ENCODE measurements around the gene MRPS10.

The MRPS10 gene

DNA sequence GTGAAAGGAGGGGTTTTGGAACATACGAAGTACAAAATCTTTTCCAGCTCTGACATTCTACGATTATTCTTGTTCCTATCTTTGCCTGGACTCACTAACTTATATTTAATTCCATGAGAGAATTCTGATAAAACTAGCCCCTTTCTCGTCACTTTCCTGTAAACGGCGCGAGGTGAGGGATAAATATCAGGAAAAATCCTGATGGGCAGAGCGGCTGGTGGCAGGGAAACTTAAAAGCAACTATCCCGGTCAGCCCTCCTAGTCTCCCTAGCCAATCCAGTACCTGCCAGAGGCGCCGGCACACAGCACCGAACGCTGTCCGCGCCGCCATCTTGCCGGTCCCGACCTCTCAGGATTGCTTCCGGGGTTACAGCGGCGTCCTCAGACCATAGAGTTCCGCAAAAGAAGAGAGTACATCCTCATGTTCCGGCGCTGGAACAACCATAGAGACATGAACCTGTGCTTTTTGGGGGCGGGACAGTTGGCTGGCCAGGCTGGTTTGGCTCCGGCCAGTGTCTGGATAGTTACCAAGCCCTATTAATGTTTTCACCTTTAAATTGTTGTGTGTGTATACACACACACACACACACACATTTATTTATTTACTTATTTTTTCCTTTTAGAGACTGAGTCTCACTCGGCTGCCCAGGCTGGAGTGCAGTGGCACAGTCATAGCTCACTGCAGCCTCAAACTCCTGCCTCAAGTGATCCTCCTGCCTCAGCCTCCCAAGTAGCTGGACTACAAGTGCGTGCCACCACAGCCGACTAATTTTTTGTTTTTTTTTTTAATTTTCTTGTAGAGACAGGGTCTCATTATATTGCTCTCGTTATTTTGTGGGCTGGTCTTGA, at the start of gene MRPS10:
TSS of gene MRPS10 (minus strand) at position 343 of the 849 bp plus-strand sequence. CDS start at position 331, 12 bp downstream.
- peak; percentile 87 for DNase-seq (ENCODE audit: low read depth in 2 of 2)

DNA sequence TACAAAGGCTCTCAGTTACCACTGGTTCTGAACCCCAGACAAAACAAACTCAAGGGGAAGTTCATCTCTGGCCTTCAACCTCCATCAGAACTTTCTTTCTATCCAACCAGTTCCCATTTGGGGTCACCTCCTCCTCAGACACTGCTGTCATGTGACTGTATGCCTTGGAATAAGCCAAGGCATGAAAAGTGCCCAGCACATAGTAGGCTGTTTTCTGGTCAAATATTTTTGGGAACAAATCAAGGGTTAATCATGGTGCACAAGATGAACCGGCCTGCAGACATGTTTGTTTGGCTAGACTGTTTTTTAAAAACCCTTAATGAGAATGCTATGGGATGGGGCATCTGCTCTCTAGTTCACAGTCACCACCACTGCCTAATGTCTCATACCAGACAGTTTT, 48.9 kb upstream of the MRPS10 start:
- no peak for DNase-seq (ENCODE audit: low read depth in 2 of 2)

DNA sequence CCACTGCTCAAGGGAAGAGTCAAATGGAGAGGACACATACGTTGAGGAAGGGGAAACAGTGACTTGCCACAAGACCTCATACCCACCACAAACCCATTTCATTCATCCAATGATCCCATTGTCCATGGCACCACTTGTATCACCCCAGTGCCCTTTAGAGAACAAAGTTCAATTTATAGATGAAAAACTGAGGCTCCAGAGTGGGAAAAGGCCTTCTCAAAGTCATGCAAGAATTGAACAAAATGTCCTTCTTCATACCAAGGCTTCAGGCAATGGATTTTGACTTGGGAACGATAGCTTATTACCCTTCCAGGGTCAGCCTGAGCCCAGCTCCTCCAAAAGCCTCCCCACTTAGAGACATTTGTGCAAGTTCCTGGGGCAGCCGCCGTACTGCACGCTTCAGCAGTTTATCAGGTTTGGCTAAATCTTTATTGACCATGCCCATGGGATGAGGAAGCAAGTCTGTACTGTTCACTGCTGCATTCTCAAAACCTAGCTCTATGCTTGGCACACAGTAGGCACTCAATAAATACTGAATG, 47.3 kb upstream of the MRPS10 start:
- no peak for DNase-seq (ENCODE audit: low read depth in 2 of 2)

DNA sequence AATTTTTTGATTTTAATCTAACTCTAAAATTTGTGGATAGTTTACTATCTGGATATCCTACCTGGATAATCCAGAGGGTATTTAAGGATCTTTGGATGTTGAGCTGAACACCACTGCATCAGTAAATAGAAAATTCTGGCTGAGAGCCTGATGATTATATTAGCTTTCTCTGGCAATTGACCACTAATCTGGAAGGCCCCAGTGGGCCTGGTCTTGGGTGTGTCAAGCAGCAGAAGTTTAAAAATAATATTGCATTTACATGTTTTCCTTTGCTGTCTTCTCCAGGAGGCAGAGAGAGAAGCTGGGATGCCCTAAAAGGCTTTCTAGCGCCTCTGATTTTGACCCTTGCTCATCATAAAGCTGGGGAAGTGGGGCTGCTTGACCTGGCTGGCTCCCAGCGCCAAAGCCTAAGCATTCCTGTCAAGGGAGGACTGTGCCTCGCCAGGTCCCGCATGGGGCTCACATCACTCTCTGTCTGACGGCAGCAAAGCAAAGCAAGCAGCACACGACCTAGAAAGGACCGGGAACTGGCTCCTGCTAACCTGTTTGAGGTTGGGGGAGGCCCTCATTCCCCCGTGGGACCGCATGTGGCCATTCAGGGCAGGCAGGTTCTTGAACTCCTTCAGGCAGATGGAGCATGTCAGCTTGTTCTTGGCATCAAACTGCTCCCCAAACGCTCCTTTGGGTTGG, 46.6 kb upstream of the MRPS10 start:
- DNase-seq (ENCODE audit: low read depth in 2 of 2), result no peak

DNA sequence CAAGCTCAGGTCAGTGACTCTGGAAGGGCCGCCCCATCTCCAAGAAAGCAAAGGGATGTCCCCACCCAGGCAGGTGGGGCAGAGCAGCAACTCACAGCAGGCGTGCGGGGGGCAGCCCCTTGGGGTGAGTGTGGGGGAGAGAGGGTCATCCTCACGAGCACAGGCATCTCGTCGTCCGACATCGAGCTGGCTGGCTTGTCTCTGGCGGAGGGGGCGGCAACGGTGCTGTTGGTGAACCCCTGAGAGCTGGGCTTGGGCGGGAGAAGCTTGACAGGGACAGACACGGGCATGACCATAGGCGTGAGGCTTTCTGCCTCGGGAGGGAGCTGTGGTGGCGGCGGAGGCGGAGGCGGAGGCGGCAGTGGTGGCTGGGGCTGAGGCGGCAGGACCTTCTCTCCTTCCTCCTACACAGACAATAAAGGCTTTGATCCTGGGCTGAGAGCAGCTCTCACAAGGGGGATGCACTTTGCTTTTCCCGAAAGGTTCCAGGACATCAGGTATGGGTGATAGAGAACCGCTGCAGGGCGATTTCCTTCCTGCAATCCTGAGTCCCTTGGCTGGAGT, 45.6 kb upstream of the MRPS10 start:
- no peak for DNase-seq (ENCODE audit: low read depth in 2 of 2)

DNA sequence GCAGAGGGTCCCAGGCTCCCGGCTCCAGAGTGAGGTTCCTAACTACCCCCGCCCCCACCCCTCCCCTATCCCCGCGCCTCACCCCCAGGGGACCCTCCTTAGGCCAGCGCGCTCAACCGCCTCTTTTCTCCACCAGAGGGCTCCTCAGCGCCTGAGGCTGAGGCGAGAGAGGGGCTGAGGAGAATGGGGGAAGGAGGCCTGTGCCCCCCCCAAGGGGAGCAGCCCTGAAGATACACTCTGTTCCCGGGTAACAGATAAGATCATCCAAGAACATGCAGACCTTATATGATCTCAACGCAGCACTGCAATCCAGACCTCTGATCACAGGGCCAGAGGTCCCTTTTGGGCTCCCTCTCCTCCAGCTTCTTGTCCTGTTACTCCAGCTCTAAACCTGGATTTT, 43.3 kb upstream of the MRPS10 start:
- no peak for DNase-seq (ENCODE audit: low read depth in 2 of 2)

DNA sequence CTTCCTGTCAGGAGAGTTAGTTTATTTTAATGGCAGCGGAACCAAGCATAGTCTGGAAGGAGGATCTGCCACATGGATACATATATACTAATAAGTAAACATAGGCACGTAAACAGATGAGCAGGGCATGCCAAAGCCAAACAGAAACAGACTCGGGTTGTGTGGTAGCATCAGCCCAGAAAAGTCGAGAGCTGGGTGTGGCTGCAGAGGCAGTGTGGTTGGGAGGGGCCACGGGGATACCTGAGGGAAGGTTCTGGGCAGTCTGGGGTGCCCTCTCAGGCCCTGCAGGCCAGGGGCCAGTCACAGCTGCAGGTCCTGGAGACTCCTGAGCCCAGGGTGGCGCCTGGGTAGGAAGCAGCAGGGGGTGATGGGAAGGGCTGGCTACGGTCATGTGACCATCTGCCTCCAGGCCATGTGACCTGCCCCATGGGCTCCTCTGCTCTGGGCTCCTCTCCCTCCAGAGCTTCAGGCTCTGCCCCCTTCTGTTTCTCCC, 42.8 kb upstream of the MRPS10 start:
- DNase-seq (ENCODE audit: low read depth in 2 of 2), result no peak

DNA sequence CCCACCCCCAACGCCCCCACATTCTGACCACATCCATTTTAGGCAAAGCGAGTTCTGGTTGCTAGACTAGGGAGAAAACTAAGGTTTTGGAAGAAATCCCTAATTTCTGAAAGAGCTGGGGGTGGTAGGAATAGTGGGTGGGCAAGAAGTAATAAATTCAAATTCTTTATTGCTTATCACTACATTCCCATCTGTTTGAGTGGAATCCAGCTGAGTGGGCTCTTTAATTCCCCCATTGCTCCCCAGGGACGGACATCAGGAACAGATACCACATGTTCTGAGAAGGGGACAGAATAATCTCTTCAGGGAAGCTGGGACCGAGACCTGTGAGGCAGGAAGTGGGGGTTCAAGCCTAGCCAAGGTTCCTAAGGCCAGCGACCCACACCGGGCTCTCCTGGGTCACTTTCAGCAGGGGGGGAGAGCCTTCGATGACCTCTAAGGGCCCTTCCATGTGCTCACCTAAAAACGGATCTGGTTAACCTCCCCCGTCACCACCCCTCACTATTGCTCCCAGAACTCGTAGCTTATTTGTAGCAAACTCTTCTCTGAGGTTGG, 42.3 kb upstream of the MRPS10 start:
- peak; percentile 53 to 57 for DNase-seq (ENCODE audit: low read depth in 2 of 2)

DNA sequence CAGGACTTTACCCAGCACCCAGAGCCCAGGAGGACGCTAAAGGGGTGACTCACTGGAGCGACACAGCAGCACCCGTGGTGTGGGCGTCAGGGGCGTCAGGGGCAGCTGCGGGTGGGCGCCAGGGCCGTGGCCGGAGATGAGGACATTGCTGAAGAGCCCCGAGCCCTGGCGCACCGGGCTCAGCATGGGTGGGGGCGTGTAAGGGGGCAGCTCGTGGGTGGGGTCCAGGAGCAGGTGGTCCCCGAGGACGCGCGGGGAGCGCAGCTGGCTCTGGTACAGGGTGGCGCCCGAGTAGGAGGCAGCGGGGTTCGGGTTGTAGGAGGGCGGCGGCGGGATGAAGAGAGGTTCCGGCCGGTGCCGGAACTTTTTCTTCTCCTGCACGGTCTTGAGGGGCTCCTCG, 41.6 kb upstream of the MRPS10 start:
- DNase-seq (ENCODE audit: low read depth in 2 of 2), result no peak

DNA sequence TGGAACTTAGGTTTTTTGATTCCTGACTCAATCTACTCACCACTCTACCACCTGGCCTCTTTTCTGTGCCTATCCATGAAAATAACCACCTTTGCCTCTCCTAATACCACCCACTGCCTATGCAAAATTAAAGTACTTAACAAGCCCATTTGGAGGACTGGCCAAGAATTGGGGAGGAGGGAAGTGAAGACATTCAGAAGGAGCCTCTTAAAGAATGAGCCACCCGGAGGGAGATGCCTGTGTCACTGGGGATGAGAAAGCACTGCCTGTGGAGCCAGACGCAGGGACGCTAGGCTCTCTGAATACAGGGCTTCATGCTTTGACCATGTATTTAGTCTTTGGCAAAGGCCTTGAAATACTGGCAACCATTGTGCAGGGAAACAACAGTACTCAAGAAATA, 40.0 kb upstream of the MRPS10 start:
- no peak for DNase-seq (ENCODE audit: low read depth in 2 of 2)

DNA sequence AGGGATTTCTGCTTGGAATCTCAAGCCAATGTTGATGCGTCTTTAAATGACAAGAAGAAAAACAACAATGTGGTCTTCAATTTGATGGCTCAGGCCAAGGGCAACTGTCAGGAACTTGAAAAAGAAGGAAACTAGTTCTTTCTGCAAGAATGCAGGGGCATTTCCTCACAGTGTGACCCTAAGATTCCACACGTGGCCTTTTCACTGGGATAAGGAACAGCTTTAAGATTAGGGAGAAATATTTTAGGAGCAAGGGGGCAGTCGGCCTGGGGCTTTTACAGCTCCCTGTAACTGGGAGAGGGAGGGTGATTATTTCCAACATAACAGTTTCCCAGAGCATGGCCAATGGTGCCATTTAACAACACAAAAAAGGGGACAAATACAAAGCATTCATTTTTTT, 39.4 kb upstream of the MRPS10 start:
- no peak for DNase-seq (ENCODE audit: low read depth in 2 of 2)

DNA sequence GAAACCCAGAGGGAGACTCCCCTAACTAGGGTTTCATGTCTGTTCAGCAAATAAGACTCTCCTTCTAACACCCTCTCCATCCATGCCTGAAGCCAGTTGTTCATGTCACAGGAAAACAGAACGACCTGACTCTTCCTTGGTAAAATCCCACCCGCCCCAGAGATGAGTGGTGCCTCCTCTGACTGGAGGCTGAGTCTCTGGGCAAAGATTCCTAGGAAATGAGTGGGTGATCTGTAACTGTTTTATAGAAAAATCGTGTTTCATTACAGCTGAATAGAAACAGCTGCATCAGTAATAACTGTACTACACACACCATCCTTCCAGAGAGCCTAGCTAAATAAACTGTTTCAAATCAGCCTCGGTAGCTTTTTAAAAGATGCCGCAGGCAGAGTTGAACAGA, 37.4 kb upstream of the MRPS10 start:
- DNase-seq (ENCODE audit: low read depth in 2 of 2), result no peak

DNA sequence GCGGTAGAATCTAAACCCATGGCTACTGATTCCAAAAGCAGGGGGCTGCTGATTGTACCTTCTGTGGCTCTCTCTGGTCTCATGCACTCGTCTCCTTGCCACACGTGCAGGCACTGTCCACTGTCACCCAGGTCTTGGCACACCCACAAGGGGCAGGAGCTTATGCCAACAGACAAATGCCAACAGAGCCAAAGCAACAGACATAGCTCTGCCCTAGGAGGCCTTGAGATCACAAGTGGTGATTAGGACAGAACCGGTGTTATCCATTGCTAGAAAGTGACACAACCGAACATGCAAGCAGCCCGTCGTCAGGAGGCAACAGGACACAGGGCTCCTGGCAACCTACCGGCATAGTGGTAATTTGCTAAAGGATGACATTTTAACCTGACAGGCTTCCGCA, 36.8 kb upstream of the MRPS10 start:
- no peak for DNase-seq (ENCODE audit: low read depth in 2 of 2)

DNA sequence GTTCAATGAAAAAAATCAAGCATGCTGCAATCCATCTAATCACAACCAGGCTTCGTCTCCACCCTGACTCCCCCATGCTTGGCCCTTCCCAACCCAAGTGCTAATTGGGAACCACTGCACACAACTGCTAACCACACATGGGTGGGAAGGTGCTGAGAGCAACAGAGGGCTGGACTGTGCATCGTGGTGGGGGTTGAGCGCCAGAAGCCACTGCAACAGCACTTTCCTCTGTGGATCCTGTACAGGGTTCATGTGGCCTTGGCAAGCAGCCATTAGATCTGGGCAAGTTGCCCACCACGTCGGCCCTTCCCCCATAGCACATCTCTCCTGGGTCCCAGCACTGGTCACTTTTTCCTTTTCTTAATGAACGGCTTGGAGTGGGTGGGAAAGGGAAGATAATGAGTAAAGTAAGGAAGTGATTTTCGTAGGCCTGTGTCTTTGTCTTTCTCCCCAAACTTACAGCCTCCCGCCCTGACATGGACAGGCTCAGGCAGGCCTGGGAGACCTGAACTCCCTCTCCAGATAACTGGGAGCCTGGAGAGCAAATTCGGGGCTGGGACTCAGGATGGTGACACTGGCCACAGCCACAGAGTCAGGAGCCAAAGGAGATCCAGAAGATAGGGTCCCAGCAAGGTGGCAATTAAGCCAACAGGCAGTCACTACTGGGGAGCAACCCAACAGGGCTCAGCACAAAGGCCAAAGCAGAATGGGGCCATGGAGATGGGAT, 34.4 kb upstream of the MRPS10 start:
- no peak for DNase-seq (ENCODE audit: low read depth in 2 of 2)

DNA sequence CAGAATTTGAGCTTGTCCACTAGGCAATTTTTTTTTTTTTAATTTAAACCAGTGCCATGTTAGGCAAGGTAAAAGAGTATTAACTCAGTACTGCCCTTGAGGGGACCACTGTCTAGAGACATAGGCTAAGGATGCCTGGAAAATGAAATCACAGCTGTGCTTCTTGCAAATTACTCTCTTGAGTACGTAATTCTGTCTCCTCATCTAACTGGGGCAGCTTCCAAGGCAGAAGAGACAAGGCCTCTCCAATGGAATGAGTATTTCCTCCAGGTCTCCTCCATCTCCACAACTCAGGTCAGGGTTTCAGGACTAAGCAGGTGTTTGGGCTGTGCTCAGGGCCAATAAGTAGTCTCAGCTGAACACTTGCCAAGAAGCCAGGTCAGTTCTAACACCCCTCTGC, 33.8 kb upstream of the MRPS10 start:
- no peak for DNase-seq (ENCODE audit: low read depth in 2 of 2)

DNA sequence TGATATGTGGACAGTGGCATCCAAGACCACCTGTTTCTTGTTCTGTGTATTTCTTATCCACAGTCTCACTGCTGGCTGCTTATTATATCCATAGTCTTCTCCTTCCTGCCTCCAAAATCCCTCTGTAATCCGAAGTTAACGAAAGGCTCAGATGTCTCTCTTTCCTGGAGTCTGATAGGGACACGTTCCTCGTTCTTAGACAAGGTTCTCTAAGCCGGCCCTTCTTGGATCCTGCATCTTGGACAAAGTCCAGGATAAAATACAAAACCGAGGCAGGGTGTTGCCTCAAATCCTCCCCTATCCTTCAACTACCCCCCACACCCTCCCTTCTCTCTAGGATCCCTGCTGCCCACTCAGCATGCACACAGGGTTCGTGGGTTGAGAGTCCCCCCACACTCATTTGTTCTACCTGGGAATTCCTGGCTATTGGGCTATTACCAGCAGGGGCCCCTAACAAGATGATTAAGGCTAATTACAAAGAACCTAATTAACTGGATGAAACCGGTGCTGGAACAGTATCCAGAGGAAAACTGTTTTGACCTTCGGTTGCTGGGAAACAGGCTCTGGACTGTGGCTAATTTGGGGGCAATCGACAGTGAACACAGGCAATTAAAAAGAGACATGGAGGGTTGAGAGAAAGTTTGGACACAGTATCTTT, 32.7 kb upstream of the MRPS10 start:
- no peak for DNase-seq (ENCODE audit: low read depth in 2 of 2)

DNA sequence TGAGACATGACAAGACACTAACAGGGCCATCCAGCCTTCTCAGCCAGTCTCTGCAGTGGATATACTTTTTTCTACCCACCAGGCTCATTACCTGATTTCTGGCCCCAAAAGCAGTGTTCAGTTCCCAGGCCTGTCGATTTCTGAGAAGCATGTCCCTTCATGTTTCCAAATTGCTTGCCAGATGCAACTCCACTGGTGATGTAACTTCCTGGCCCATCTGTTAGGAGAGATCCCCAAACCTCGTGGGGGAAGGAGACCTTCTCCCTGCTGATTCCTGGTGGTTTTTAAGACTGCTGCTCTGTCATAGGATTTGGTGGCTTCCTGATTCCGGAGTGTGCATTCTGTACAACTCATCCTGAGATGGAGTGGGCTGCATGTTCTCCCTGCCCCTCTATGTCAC, 31.6 kb upstream of the MRPS10 start:
- DNase-seq (ENCODE audit: low read depth in 2 of 2), result no peak

DNA sequence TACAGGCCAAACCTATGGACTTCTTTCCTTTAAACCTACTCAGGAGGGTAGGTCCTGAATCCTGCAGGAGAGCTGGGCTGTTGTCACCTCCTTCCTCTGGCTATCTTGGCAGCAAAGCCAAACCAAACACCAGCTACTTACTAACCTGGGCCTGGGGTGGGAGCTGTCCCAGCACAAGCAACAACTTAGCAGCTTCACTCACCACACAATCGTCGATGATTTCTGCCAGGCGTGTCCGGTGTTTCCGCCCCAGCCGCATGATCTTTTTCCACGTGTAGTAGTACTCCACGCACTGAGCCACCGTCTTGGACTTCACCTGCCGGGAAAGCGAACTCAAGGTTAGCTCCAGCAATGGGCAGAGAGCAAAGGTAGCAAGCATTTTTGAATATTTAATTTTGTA, 25.4 kb upstream of the MRPS10 start:
- DNase-seq (ENCODE audit: low read depth in 2 of 2), result no peak

DNA sequence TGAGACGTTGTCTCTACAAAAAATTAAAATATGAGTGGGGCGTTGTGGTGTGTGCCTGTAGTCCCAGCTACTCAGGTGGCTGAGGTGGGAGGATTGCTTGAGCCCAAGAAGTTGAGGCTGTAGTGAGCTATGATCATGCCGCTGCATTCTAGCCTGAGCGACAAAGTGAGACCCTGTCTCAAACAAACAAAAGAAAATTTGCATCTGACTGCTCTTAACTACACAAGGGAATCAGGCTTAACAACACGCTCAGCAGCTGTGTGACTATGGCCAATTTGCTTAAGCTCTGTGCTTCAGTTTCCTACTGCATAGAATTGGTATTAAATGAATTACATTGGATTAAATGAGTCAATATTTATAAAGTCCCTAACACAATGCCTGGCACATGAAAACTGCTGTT, 24.3 kb upstream of the MRPS10 start:
- DNase-seq (ENCODE audit: low read depth in 2 of 2), result no peak

DNA sequence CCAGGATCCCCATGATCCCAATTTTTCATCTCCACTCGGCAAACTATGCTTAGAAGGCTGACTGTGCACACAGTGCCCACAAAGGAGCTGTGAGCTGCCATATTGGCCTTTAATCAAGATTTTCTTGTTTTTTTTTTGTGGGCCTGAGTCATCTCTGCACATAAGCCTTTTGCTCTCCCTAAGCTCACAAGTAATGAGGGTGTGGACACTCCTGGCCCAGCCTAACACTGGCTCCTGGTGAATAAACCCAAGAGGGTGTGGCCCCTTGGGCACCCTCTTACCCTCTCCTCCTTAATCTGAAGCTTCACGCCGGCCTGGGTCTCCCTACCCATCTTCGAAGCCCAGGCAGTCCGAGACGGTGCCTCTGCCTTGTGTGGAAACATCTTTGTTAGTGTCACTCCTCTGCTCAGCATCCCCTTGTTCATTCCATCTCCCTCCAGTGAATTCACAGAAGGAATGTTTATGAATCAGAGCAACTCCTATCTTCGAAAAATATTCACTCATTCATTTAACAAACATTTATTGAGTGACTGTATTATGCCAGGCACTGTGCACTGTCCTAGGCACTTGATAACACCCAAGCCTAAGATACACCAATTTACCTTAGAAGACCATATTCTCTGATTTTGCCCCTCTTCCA, 22.2 kb upstream of the MRPS10 start:
- DNase-seq (ENCODE audit: low read depth in 2 of 2), result no peak

DNA sequence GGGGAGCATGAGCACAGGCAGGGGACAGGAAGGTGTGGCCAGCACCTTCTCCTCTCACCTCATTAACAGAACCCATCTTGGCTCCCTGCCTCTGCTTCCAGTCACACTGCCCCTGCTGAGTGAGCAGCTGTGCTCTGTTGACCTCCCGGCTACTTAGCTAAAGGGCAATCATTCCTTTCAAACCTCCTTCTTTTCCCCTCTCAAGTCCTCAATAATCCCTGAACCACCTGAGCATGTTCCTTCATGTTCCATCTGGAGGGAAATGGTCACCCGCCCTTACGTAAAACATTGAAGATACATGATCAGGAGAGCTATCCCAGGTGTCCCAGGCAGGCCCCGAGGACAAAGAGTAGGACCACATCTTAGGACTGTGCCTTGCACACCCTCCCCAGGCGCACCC, 21.7 kb upstream of the MRPS10 start:
- no peak for DNase-seq (ENCODE audit: low read depth in 2 of 2)
